Lower leg skin (tissue), 4 donors: ENCODE measurements around the gene CCND2. TPM values are rescaled to one million over a fixed set of nuclear protein-coding genes. Genes with fewer than 3 reads are reported as not detected.

Source experiments
- DNase-seq, 2 donors: peaks; one replicate each; pipeline ENCODE4 v3.0.0-alpha.2; 2019; ENCODE audit warnings: low spot score in 2 of 2
- H3K4me3 ChIP-seq: fragments of 200-600 bp; sonication (generic); 2 replicates; pipeline ENCODE4 v1.5.1; 2017; ENCODE audit warnings: mild to moderate bottlenecking, low read depth; ENCODE audit not compliant: poor library complexity, severe bottlenecking
- POLR2A ChIP-seq, 2 donors: fragments of 450-650 bp; IDR thresholded peaks; one replicate each; pipeline ENCODE4 v1.6.1; 2016 to 2017; ENCODE audit warnings: antibody characterized with exemption in 2 of 2, mild to moderate bottlenecking in 1 of 2, moderate library complexity in 1 of 2
- WGBS, 2 donors: methylation state at CpG; one replicate each; pipeline ENCODE4 v1.1.5; 2018; 5-methylcytosine and 5-hydroxymethylcytosine counted together
- intact Hi-C: fragments of 100-400 bp; cut with DNase I; formaldehyde crosslinking; loops from one replicate; pipeline ENCODE4 v1.15.0; 2023; ENCODE audit warnings: low total_unique reads
- total RNA-seq, 4 donors: library from RNA; depleted of rRNA; stranded (reverse); fragments of >200 nt; gene quantifications; one replicate each; pipeline ENCODE4 v1.1.0, GENCODE V29; 2016
- TF ChIP-seq, protein P1 (sequence below), 3 donors: fragments of 450-650 bp; IDR thresholded peaks; one replicate each; pipeline ENCODE4 v1.5.1; 2016; ENCODE audit warnings: antibody characterized with exemption in 3 of 3, mild to moderate bottlenecking in 3 of 3, moderate library complexity in 2 of 3

Gene CCND2
- total RNA-seq, 4 donors from 2014 or later, result 14.5 to 29.5 (median 26.6) TPM

DNA sequence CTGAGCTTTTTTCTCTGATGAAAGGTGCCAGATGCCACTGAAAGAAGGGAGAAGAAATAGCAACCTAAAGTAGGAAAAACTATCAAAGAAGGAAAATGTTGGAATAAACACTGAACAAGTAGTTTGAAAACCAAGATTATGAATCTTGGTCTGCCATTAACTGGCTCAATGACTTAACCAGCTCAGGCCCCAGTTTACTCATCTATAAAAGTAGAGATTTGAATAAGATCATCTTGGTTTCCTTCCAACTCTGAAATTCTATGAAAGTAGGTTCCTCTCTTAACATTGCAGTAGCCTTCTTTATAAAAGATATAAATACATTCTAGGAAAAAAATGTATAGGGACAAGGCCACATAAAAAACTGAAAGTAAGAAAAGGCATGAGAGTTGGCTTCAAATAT is 16.1 kb upstream of the CCND2 start:
- TF ChIP-seq, protein P1, sequence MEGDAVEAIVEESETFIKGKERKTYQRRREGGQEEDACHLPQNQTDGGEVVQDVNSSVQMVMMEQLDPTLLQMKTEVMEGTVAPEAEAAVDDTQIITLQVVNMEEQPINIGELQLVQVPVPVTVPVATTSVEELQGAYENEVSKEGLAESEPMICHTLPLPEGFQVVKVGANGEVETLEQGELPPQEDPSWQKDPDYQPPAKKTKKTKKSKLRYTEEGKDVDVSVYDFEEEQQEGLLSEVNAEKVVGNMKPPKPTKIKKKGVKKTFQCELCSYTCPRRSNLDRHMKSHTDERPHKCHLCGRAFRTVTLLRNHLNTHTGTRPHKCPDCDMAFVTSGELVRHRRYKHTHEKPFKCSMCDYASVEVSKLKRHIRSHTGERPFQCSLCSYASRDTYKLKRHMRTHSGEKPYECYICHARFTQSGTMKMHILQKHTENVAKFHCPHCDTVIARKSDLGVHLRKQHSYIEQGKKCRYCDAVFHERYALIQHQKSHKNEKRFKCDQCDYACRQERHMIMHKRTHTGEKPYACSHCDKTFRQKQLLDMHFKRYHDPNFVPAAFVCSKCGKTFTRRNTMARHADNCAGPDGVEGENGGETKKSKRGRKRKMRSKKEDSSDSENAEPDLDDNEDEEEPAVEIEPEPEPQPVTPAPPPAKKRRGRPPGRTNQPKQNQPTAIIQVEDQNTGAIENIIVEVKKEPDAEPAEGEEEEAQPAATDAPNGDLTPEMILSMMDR (IDR thresholded peaks at IDR 0.05), result no peak
- no peak overlapping the region for H3K4me3 ChIP-seq
- no peak for DNase-seq
- intact Hi-C loops, result no loop called here

DNA sequence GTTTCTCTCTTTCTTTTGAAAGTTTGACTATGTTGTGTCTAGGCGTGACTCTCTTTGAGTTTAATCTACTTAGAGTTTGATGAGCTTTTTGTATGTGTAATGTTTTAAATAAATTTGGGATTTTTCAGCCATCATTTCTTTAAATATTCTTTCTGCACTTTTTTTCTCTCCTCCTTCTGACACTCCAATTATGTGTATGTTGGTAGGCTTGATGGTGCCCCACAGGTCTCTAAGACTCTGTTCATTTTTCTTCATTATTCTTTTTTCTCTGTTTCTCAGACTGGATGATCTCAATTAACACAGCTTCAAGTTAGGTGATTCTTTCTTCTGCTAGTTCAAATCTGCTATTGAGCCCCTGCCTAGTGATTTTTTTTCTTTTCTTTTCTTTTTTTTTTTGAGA is 14.5 kb upstream of the CCND2 start:
- TF ChIP-seq, protein P1 (IDR thresholded peaks at IDR 0.05), result no peak
- TF ChIP-seq POLR2A (IDR thresholded peaks at IDR 0.05), result no peak
- WGBS, 2 donors, result 93 to 95% methylated on average over 1 of the region's 1 CpG
- intact Hi-C loops, result no loop called here
- DNase-seq, result no peak
- H3K4me3 ChIP-seq, result no peak overlapping the region

DNA sequence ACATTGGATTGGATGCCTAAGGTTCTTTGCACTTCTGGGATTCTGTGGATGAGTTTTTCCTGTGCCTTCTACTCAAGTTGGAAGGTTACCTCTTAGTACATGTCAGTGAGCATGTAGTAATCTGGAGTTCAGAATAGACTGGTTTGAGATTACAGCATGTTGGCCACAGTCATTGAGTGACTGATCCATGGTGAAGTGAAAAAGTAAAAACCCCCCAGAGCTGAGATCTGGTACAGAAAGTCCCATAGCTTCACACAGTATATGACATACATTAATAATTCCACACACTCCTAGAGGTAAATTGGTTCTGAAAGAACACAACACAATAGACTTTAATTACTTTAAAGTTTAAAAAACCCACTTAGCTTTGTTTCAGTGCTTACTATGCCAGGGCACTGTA is 11.9 kb upstream of the CCND2 start:
- no peak for DNase-seq
- intact Hi-C loops, result no loop called here
- TF ChIP-seq, protein P1 (IDR thresholded peaks at IDR 0.05), result no peak
- no peak overlapping the region for H3K4me3 ChIP-seq

DNA sequence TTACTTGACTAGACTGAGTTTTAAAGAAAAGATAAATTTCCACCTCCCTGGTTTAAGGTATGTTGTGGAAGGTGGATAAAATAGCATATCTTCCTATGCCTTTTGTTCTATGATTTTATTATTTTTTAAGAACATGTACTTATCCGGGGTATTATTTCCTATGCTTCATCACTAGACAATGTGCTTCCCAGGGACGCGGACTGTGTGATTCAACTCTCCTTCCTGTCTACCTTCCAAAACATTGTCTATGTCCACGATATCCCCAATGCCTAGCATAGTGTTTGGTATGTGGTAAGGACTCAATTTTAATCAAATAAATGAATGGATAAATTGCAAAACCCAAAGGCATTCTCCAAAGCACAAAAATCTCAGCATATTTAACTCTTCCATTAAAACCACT is 8.3 kb upstream of the CCND2 start:
- no peak for DNase-seq
- no peak for TF ChIP-seq POLR2A (IDR thresholded peaks at IDR 0.05)
- TF ChIP-seq, protein P1 (IDR thresholded peaks at IDR 0.05), result no peak
- WGBS, 2 donors, result 63 to 80% methylated on average over 4 of the region's 4 CpGs
- no peak overlapping the region for H3K4me3 ChIP-seq
- intact Hi-C loops, result no loop called here

DNA sequence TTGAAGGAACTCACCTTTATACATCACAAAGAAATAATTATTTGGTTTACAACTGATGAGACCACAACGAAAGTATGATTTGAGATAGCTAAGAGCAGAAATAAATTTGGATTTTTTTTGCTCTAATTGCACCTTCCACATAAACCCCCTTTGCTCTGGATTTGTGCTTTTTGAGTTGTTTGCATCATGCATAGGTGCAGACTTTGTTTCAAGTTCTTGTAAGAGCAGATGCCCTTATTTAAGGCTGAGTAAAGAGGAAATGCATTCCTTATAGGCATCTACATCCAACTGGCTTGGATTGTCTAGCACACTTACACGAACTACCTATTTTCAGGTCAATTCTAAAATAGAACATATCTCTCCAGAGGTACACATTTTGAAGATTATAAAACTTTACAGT is 6.6 kb upstream of the CCND2 start:
- TF ChIP-seq POLR2A (IDR thresholded peaks at IDR 0.05), result no peak
- TF ChIP-seq, protein P1 (IDR thresholded peaks at IDR 0.05), result no peak
- DNase-seq, result no peak
- intact Hi-C loops, result no loop called here
- no peak overlapping the region for H3K4me3 ChIP-seq
- 77 to 82% methylated on average over 2 of the region's 2 CpGs for WGBS, 2 donors

DNA sequence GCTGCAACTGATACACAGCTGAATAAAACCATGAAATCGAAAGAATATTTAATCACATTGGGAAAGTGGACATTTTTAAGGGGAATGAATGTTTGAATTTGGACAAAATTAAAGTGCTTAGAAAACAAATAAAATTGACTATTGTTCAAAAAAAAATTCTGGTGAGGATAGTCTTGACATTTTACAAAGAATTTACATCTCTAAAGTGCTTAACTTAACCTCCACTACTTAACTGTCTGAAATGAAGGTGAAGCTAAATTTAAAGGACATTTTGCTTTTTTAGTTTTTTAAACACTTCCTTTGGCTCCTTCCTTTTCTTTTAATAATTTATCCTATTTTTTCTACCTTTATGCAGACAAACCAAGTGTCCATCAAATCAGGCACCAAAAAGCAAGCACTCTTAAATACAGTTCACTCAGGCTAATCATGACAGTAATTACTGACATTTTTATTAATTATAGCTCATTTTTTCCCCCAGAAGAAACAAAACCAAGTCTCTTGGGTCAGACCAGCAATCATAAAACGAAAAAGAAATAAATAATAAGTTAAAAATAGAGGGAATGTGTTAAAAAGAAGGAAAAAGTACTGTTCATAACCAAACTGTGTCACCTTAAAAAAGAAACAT is 5.7 kb upstream of the CCND2 start:
- H3K4me3 ChIP-seq, result no peak overlapping the region
- intact Hi-C loops, result no loop called here

More for the DNA sequence above, 5.7 kb upstream of the CCND2 start:
- no peak for TF ChIP-seq POLR2A (IDR thresholded peaks at IDR 0.05)
- TF ChIP-seq, protein P1 (IDR thresholded peaks at IDR 0.05), result no peak
- 62% methylated on average over 2 of the region's 2 CpGs for WGBS, 2 donors
- DNase-seq, result no peak
